SHP77 (cell line): ENCODE data around the gene PGGT1B.

ENCODE experiments used
- DNase-seq, 2 experiments: peaks; one replicate each; lab custom pipeline; 2025; lab: John Stamatoyannopoulos, UW

The PGGT1B gene

DNA sequence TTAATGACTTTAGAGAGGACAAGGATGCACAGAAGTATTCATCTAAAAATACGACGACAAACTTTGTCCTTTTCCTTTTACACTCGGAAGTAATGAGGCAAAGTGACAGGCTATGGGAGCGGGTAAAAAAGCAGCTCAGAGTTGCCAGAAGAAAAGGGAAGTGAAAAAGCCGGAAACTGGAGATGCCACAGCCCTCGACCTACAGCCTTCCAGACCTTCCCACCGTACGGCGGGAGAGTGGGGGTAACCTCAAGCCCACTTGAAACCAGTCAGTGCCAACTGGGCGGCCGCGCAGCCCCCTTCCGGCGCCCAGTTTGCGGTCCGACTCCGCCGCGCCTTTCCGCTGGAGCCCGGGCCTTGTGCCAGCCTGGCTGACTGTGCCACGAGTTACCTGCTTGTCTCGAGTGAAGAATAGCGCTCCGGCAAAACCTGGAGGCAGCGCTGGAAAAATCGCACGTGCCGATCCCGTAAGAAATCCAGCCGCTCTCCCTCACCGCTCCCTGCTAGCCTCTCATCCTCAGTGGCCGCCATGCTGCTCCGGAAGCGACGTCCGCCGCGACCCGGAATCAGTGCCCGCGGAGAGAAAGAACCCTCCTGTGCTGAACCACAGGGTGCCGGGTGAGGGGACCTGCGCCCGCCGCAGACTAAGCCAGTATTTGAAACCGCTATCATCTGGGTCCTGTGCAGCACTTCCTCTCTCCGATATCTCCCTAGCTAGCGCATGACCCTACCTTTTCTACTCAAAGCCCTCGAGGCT lies at the start of gene PGGT1B:
PGGT1B (minus strand) TSS at position 557 of the 757 bp plus-strand sequence; CDS start at position 531, 26 bp downstream.
- DNase-seq = peak; percentile 65 to 80

DNA sequence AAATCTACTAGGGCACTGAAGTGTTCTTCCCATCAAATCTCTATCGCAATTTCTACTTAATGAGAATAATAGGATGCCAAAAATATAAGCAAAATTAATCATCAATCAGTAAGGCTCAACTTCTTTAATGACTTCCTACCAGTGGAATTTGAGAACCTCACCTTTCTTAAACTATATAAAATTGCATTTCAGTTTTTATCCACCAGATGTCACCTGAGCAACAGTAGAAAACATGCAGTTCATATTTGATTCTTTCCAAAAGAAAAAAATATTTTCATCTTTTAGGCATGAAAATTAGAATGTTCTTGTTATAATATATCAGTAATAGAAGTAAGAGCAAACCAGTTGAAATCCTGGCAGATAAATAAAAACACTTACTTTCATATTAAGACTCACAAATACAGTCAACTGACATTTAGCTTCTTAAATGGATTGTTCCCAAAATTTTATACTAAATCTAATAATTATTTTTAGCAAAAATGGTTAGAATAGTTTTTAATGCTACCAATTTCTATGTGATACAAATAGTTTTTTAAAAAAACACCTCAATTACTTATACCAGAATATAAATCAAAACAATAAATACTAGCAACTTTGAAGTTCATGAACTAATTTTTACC lies 47.2 kb upstream of the PGGT1B start:
- peak; percentile 24 to 27 for DNase-seq

DNA sequence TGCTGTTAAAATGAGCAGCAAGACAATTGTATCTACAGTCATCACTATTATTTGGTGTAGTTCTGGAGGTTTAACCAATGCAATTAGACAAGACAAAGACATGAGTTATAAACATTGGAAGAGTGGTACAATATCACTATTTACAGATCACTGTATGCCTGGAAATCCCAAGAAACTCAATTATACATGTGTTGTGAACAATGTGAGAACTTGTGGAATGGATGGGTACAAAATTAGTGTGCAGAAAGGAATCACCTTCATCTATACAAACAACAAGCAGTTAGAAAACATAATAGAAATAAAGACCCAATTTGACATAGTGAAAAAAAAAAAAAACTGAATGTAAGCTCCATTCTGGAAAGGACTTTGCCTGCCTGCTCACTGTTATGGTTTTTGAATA lies 46.1 kb upstream of the PGGT1B start:
- no peak for DNase-seq

DNA sequence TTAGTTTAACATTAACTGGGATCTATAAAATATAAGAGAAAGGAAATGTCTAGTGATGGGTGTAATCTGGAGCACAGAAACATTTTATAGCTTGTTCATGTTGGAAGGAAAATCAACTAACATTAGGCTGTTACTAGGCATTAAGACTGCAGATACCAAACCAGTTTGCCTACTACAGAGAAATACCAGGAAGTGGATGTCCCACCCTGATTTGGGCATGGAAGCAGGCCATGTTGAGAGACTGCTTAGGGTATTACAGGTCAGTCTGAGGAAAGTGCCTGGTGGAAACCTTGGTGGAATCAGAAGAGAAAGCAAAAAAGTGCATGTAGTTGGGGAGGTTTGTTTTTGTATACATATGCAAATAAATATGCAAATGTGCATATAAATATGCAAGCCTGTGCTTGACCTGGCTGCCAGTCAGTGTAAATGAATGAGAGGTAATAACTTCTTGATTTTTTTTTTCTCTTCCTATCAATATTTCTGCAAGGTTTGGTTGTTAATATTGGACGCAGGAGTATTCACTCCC lies 43.4 kb upstream of the PGGT1B start:
- no peak for DNase-seq

DNA sequence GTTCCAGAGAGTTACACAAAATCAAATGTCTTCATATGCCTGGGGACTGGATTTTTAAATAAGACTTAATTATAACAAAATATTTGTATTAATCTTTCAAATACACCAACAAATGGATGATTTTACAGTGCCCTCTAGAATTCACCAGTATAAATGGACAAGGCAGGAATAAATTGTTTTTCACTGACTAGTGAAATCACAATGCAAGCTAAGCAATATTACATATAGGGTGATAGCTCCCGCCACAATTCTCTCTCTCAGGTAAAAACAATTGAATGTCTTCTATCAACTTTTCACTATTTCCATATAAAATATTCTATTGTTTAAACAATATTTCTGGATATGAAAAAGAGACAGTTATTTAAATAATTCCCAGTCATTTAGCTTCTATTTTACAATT lies 41.8 kb upstream of the PGGT1B start:
- DNase-seq = no peak

DNA sequence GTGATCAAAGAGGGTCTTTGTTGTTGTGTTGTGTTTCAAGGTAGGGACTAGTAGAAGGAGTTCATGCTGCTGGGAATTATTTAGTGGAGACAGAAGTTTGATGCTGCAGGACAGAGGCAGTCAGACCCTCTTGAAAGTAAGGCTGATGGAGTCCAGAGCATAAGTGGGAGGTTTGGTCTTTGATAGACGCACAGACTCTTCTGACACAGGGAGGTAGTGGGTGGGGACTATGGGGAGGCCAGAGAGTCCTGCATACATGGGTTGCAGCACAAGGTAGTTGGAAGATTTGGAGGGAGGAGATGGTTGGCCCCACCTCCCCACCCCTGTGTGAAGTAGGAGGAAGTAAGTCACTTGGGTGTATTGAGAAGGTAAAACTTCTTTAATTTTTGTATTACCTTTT lies 36.1 kb upstream of the PGGT1B start:
- no peak for DNase-seq

DNA sequence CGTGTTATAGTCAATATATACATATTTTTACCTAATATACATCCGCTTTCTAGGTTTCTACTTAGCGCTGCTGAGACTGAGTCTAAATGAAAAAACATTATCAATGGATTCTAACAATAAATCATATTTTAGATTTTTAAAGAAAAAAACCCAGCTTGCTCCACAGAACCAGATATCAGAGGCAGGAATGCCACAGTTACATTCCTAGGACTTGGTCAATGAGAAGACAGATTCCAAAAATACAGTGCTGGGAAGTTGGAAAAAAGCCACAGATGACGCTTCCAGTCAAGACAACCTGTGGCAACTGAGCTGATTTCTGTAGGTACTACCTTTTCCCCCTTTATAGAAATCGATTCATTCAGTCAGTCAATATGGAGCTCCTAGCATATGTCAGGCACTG lies 34.4 kb upstream of the PGGT1B start:
- DNase-seq = no peak

DNA sequence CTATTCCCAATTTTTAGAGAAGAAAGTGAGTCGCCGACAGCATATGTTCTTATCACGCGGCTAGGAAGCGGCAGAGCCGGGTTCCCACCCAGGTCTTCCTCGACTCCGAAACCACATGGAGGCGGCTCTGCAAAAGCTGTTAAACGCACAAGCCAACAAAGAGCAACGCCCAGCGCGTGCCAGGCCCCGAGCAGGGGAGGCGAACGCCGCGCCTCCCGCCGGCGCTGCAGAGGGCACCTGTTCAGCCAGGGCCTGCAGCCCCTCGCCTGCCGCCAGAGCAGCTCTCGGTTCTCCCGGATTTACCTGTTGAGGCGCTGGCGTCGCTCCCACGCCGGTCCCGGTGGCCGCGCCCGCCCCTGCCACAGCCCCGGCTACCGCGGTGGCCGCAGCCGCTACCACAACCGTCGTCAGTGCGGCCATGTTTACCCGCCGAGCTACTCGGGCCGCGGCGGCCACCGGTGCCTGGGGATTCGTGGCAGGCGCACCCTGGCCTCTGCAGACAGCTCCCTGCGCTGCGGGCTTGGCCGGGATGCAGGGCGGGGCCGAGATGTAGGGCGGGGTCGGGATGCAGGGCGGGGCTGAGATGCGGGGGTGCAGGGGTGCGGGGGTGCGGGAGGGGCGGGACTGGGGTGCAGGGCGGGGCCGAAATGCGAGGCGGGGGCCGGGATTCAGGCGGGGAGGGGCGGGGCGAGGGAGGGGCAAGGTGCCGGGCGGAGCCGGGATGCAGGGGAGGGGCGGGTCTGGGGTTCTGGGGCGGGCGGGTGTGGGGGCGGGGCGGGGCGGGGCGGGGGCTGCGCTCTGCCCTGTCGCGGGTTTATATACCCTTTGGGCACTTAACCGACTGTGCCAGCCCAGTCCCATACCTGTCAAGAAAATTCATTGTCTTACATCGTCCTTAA lies 33.7 kb upstream of the PGGT1B start, which contains the start of gene CCDC112:
CCDC112 (minus strand) TSS at position 531 of the 899 bp plus-strand sequence; CDS start at position 420, 111 bp downstream.
- peak; percentile 62 to 78 for DNase-seq

DNA sequence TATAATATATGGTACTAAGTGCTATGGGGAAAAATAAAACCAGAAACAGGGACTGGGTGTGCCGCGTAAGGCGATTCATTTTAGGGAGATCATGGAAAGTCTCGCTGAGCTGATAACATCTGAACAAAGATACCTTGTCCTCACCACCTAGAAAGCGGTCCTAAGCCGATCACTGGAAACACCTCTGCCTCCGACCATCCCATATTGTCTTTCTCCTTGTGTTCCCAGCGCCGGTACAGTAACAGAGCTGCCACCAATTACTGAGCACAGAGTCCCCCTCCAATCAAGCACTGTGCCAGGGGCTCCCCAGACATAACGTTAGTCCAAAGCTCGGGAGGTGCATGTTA lies 33.1 kb upstream of the PGGT1B start:
- DNase-seq = peak in 1 of 2 experiments; percentile 13

DNA sequence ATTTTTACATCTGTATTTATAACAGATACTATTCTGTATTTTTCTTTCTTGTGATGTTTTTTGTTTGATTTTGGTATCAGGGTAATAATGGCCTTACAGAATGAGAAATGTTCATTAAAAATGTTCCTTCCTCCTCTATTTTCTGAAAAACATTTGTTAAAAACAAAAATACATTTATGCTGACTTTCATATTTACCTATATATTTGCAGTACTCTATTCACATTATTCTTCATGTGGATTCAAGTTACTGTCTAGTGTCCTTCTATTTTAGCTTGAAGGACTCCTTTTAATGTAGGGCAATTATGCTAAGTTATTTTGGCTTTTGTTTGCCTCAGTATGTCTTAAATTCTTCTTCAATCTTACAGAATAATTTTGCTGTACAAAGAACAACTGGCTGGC lies 28.7 kb upstream of the PGGT1B start:
- no peak for DNase-seq

DNA sequence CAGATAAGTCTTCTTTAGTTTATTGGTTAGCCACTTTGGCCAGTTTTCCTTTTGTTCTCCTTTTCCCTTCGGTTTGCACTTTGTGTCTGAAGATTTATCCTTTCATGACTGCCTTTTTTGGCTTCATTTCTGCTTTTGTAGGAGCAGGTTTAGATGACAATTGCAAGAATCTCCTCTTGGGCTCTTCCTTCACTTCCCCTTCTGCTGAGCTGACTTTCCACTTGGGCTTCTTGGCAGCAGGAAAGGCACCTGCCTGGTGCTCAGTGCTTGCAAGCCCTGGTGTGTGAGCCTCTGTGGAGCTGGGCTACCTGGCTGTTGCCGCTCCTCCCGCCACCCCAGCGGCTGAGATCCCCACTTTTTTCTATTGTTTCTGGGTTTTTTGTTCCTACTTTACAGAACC lies 26.4 kb upstream of the PGGT1B start:
- DNase-seq = no peak

DNA sequence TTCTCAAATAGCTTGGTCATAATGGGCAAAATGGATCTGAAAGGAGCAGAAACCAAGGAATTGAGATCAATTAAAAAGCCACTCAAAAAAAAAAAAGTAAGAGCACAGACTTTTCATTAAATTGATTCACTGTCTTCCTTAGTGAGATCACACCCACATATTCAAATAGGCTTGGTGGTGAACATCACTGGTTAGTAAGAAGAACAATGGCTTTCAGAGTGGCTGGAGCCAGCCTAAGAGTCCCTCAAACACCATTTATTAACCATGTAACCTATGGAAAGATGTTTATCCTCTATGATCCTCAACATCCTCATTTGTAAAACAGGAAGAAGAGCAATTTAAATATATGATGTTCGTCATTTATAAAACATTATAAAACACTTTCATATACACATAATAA lies 21.3 kb upstream of the PGGT1B start:
- DNase-seq = no peak

DNA sequence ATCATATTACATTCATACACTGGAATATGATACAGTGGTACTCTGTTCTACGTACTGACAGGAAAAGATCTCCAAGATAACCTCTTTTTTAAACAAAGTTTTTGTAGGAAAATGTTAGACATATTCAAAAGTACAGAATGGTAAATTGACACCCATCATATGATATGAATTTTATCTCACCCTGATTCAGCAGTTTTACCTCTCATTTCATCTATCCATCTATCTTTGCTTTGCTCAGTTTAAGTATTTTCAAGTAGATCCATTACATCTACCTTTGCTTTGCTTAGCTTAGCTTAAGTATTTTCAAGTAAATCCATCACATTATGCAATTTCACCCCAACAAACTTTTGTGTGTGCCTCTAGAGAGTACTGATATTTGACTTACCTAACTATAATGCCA lies 19.5 kb upstream of the PGGT1B start:
- DNase-seq = no peak

DNA sequence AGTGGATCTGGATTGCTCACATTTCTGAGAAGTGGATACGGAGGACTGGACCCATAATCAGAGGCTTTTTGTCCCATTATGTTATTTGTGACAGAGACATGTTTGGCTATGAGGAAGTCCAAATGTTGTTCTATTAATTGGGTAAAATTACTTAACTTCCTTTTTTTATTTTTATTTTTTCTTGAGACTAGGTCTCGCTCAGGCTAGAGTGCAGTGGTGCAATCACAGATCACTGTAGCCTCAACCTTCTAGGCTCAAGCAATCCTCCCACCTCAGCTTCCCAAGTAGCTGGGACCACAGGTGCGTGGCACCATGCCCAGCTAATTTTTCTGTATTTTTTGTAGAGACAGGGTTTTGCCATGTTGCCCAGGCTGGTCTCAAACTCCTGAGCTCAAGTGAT lies 11.9 kb upstream of the PGGT1B start:
- DNase-seq = no peak

DNA sequence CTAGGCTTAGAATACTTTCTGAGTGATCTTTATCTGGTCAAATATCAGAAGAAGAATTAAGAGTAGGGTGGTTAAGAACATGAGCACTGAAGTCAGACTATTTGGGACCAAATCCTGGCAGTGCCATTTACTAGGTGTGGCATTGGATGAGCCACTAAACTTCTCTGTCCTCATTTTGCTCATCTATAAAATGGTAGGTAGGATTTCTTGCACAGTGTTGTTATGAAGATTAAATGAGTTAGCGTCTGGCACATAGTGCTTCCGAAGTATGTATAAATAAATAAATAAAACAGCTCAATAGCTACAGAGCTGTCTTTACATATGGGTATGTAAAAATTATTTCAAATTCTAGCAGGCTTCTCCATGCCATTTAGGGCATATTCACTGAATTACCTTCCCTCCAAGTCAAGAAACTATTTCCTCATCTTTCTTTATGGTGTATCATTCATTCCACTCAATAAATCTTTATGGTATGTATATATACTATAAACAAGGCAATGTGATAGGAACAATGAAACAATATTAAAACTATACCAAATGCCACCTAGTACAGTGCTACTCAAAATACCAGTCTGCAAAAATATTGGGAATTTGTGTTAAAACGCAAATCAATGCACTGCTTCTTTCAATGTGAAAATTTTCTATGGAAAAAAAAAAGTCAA lies 9.8 kb upstream of the PGGT1B start:
- DNase-seq = no peak

DNA sequence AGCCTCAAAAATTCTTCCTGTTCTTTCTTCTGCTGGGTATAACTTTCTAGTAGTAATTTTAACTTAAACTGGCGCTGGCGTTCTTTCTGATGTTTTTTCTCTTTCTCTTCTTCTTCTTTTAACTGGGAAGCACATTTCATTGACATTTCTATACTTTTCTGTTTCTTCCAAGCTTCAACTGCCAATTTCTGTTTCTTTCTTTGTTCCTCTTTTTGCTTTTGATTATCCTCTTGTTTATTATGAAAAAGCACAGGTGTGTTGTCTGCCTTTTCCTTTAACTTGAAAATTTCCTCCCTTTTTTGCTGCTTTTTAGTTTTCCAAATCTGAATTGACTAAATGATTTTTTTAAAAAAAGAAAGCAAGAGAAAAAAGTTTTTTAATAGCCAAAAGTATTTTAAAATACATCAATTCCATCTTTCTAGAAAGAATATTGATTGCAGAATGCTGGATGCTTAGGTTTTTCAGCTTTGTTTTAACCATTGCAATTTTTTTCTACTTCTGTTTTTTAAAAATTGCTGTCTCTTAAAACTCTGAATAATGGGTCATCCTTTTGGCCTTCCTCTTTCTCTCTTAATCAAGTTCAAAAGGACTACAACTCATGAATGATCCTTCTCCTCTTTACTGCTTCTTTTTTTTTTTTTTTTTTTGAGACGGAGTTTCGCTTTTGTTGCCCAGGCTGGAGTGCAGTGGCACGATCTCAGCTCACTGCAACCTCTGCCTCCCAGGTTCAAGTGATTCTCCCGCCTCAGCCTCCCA lies 8.8 kb upstream of the PGGT1B start:
- DNase-seq = no peak

DNA sequence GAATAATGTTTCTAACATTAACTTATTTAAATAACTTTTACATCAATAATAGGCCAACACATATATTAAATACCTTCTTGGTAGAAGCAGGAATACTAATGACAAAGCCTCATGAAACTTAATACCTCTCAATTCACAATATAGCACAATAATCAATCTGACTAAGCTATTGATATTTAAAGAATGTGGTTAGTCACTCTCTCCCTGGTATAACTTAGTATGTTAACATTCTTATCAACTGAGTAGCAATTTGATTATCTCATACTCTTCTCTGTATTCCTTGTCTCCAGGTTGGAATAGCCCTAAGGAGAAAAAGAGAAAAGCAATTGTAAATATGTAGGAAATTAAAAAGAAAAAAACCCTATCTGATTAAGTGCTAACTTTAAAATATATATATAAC lies 4.9 kb upstream of the PGGT1B start:
- no peak for DNase-seq

DNA sequence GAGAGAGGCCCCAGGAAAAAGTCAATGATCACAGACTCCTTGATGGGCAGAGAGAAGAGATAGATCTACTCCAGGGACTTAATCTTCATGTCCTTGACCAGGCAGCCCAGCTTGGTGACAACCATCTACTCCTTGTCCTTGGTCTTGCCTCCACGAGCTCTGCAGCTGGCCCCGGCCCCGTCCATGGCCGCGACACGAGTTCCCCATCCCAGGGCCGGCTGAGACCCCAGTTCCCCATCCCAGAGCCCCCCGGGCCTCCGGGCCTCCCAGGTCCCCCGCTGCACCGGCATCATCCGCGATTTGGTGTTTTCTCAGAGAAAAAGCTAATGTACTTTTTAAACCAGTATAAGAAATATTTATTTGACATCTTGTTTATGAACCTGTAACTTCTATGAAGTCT lies 2.5 kb upstream of the PGGT1B start:
- DNase-seq = no peak

DNA sequence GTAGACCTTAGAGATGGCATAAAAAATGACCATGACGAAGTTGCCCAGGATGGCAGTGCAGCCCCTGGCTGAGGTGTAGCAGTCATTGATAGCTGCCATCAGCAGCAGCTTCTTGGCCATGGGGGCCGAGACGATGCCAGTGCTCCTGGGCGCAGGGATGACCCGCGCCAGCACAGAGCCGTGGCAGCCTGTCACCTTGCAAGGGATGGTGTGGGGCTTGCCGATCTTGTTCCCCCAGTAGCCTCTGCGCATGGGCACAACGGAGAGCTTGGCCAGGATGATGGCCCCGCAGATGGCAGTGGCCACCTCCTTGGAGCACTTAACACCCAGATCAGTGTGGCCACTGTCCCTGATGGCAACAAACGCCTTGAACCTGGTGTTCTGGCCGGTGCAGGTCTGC lies 2.1 kb upstream of the PGGT1B start:
- no peak for DNase-seq

DNA sequence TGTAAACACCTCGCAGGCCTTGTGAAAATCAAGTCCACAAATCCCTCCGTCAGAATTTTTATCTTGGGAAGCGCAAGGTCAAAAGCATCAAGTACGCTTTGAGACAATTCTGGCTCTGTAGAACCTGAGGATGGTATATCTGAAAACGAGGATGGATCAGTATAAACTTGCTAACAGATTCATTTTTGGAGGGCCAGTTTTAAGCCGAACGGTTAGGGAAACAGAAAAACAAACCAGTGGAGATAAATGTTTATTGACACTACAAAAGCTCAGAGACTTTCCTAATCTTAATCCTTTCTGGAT lies 352 bp upstream of the PGGT1B start:
- DNase-seq = no peak

DNA sequence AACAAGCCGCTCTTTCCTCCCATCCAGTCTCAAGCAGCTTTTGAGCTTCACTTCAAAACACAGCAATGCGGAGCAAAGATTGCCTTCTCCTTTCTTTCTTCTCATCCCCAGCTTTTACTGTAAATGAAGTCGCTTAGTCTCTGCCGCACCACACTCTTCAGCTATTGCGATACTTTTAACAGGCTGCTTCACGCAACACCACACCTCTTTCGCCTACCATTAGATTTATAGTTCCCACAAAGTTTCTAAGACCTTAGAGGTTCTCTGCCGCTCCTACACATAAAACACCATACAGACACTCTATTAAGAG lies 711 bp downstream of the PGGT1B start:
- DNase-seq = no peak

DNA sequence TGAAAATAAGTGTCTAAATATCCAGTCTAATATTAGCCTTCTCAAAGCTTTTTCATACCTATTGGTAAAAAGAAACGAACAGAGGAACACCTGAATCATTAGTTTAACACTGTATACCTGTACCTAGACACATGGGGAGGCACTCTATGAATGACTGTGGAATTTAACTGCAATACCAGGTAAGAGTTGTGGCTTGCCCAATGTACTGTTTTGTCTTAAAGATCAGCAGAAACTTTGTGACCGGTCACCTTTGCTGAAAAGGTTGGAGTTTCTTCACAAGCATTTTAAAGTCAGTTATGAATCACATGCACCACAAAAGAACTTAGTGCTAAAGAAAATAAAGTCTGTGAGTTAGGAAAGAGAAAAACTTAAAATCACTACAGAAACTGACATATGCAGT lies 2.4 kb downstream of the PGGT1B start:
- no peak for DNase-seq
